Thyroid gland (tissue), 4 donors: ENCODE data around the gene RYR3. TPM values are rescaled to one million over a fixed set of nuclear protein-coding genes. Genes with fewer than 3 reads are reported as not detected.
A peak's percentile ranks its signal among the peaks of the same experiment; 100 is the strongest.

Source experiments
- DNase-seq, 2 donors: peaks; one replicate each; pipeline ENCODE4 v3.0.0-alpha.2; 2019
- H3K27ac ChIP-seq, 3 donors: fragments of 200-600 bp; sonication (generic); 1 replicate in 2 of 3; 2 replicates in 1 of 3; pipeline ENCODE4 v1.5.1; 2016 to 2019; ENCODE audit warnings: mild to moderate bottlenecking in 1 of 3, moderate library complexity in 1 of 3
- H3K27me3 ChIP-seq: fragments of 200-600 bp; sonication (generic); one replicate; pipeline ENCODE4 v1.5.1; 2019
- H3K36me3 ChIP-seq, 2 donors: fragments of 200-600 bp; sonication (generic); one replicate each; pipeline ENCODE4 v1.5.1; 2016 to 2019
- H3K4me1 ChIP-seq, 2 donors: fragments of 200-600 bp; sonication (generic); one replicate each; pipeline ENCODE4 v1.5.1; 2017 to 2019
- H3K4me3 ChIP-seq, 3 donors: fragments of 200-600 bp; sonication (generic); replicated peaks in 1 of 3; 1 replicate in 2 of 3; 2 replicates in 1 of 3; pipeline ENCODE4 v1.5.1; 2016; ENCODE audit warnings: mild to moderate bottlenecking in 1 of 3
- H3K9me3 ChIP-seq: fragments of 200-600 bp; sonication (generic); one replicate; pipeline ENCODE4 v1.5.1; 2017
- CTCF ChIP-seq, 6 experiments: fragments of 200-600 bp in 3 of 6; fragments of 450-650 bp in 3 of 6; sonication (generic) in 3 of 6; IDR thresholded peaks; one replicate each; pipeline ENCODE4 v1.5.1; 2016 to 2019; ENCODE audit warnings: antibody characterized with exemption in 6 of 6, mild to moderate bottlenecking in 2 of 6, inconsistent platforms in 1 of 6, moderate library complexity in 1 of 6
- POLR2A ChIP-seq, 2 donors: fragments of 450-650 bp; IDR thresholded peaks; one replicate each; pipeline ENCODE4 v1.6.1; 2017; ENCODE audit warnings: antibody characterized with exemption in 2 of 2, mild to moderate bottlenecking in 2 of 2, moderate library complexity in 1 of 2
- WGBS, 2 donors: methylation state at CpG; one replicate each; pipeline ENCODE4 v1.1.5; 2017; 5-methylcytosine and 5-hydroxymethylcytosine counted together
- intact Hi-C: fragments of 100-400 bp; cut with DNase I; formaldehyde crosslinking; loops from one replicate; pipeline ENCODE4 v1.15.1; 2023
- total RNA-seq, 4 donors: library from RNA; depleted of rRNA; stranded (reverse); fragments of >200 nt; gene quantifications; one replicate each; pipeline ENCODE4 v1.2.3, GENCODE V29; 2016

Gene RYR3
- total RNA-seq, 4 donors from 2014 or later, result 0.27 to 4.2 (median 0.34) TPM

GRCh38 chr15:33679061-33679460, 368.3 kb downstream of the RYR3 start:
- intact Hi-C loops, result no loop called here
- 40 to 63% methylated on average over 2 of the region's 2 CpGs for WGBS, 2 donors
- H3K27me3 ChIP-seq, result no peaks in the 10 kb centered on the region
- no peak for TF ChIP-seq POLR2A (IDR thresholded peaks at IDR 0.05)
- TF ChIP-seq CTCF (IDR thresholded peaks at IDR 0.05), result no peak
- H3K36me3 ChIP-seq, result no peaks in the 10 kb centered on the region
- no peaks in the 10 kb centered on the region for H3K9me3 ChIP-seq
- peak in 1 of 2 donors; percentile 6 for DNase-seq
- no peak overlapping the region for H3K4me3 ChIP-seq
- peaks cover 27 to 28% of the 10 kb centered on the region in 2 donors for H3K4me1 ChIP-seq
- H3K27ac ChIP-seq, result no peak overlapping the region

- intact Hi-C loops, result no loop called here
- WGBS, 2 donors, result 40 to 45% methylated on average over 5 of the region's 5 CpGs
- H3K27ac ChIP-seq, result peak overlapping the region; percentile 71 to 81 (median 73)
- H3K4me3 ChIP-seq, result no peak overlapping the region
- TF ChIP-seq POLR2A (IDR thresholded peaks at IDR 0.05) (no peak), CTCF (IDR thresholded peaks at IDR 0.05) (no peak)
- H3K27me3 ChIP-seq, result no peaks in the 10 kb centered on the region
- DNase-seq, result peak; percentile 65 to 66
- H3K36me3 ChIP-seq, result no peaks in the 10 kb centered on the region
- H3K9me3 ChIP-seq, result no peaks in the 10 kb centered on the region
- H3K4me1 ChIP-seq, result peaks cover 27 to 28% of the 10 kb centered on the region in 2 donors
These were observed 369.6 kb downstream of the RYR3 start for GRCh38 chr15:33680336-33680735.

GRCh38 chr15:33693166-33693800, 382.5 kb downstream of the RYR3 start:
- 88% methylated on average over 12 of the region's 12 CpGs for WGBS, 2 donors
- TF ChIP-seq POLR2A (IDR thresholded peaks at IDR 0.05), result no peak
- no peak for TF ChIP-seq CTCF (IDR thresholded peaks at IDR 0.05)
- Histone ChIP-seq H3K4me3 (no peak overlapping the region), H3K4me1 (no peaks in the 10 kb centered on the region), H3K27me3 (no peaks in the 10 kb centered on the region), H3K9me3 (no peaks in the 10 kb centered on the region), H3K36me3 (no peaks in the 10 kb centered on the region), H3K27ac (no peak overlapping the region)
- intact Hi-C loops, result no loop called here
- DNase-seq, result no peak

GRCh38 chr15:33698126-33698525, 387.4 kb downstream of the RYR3 start:
- TF ChIP-seq POLR2A (IDR thresholded peaks at IDR 0.05) (no peak), CTCF (IDR thresholded peaks at IDR 0.05) (no peak)
- Histone ChIP-seq H3K4me1 (peaks cover 4 to 9% of the 10 kb centered on the region in 2 donors), H3K4me3 (no peak overlapping the region), H3K9me3 (no peaks in the 10 kb centered on the region), H3K27me3 (no peaks in the 10 kb centered on the region), H3K36me3 (no peaks in the 10 kb centered on the region), H3K27ac (no peak overlapping the region)
- intact Hi-C loops, result no loop called here
- no peak for DNase-seq
- WGBS, 2 donors, result 46 to 53% methylated on average over 6 of the region's 6 CpGs

- Histone ChIP-seq H3K36me3 (no peaks in the 10 kb centered on the region), H3K27me3 (no peaks in the 10 kb centered on the region), H3K4me3 (no peak overlapping the region), H3K4me1 (peaks cover 4 to 9% of the 10 kb centered on the region in 2 donors), H3K27ac (no peak overlapping the region), H3K9me3 (no peaks in the 10 kb centered on the region)
- no peak for TF ChIP-seq CTCF (IDR thresholded peaks at IDR 0.05)
- TF ChIP-seq POLR2A (IDR thresholded peaks at IDR 0.05), result no peak
- intact Hi-C loops, result no loop called here
- 90 to 94% methylated on average over 2 of the region's 2 CpGs for WGBS, 2 donors
- DNase-seq, result no peak
These were observed 388.4 kb downstream of the RYR3 start for GRCh38 chr15:33699145-33699544.
